OCI-LY7 (cell line): ENCODE data around the gene COL2A1. TPM values are rescaled to one million over a fixed set of nuclear protein-coding genes. Genes with fewer than 3 reads are reported as not detected.

Experiments used
- BruUV-seq: library from RNA; stranded (reverse); fragments of 400-500 nt; replicated peaks from 2 replicates; lab custom pipeline; 2021; lab: Mats Ljungman, UMichigan
- CTCF ChIA-PET: fragments of 300-600 bp; sonication (Branson Sonifier 250); formaldehyde crosslinking; loops from one replicate; lab custom pipeline; 2022; ENCODE audit warnings: antibody characterized with exemption; ENCODE audit not compliant: unreplicated experiment; lab: Charles Lee
- POLR2A ChIA-PET: fragments of 300-600 bp; sonication (Branson Sonifier 250); formaldehyde crosslinking; loops from one replicate; lab custom pipeline; 2022; ENCODE audit warnings: antibody characterized with exemption; lab: Charles Lee
- DNase-seq: peaks from one replicate; pipeline ENCODE4 v3.0.0-alpha.2; 2015; ENCODE audit warnings: low spot score
- H2AFZ ChIP-seq: fragments of 200-600 bp; sonication (generic), shearing (Covaris generic); 2 replicates; pipeline ENCODE4 v1.6.1; 2014; ENCODE audit warnings: mild to moderate bottlenecking, antibody characterized with exemption, low read length, moderate library complexity
- H3K27ac ChIP-seq: fragments of 200-600 bp; sonication (generic); 2 replicates; pipeline ENCODE4 v1.5.1; 2014; ENCODE audit warnings: mixed run types, low read depth, mild to moderate bottlenecking, moderate library complexity, low read length, inconsistent platforms; ENCODE audit not compliant: poor library complexity, severe bottlenecking
- H3K36me3 ChIP-seq: fragments of 200-600 bp; sonication (generic); 2 replicates; pipeline ENCODE4 v1.6.1; 2014; ENCODE audit warnings: mild to moderate bottlenecking, antibody characterized with exemption, low read length, moderate library complexity, mixed read lengths; ENCODE audit not compliant: insufficient read depth
- H3K4me1 ChIP-seq: fragments of 200-600 bp; sonication (generic); 2 replicates; pipeline ENCODE4 v1.5.1; 2014; ENCODE audit warnings: mild to moderate bottlenecking, low read length; ENCODE audit not compliant: insufficient read depth, poor library complexity, severe bottlenecking
- H3K4me2 ChIP-seq: fragments of 200-600 bp; sonication (generic); 2 replicates; pipeline ENCODE4 v1.6.1; 2014; ENCODE audit warnings: mild to moderate bottlenecking, low read length
- H3K4me3 ChIP-seq: fragments of 200-600 bp; sonication (generic); 2 replicates; pipeline ENCODE4 v1.5.1; 2014; ENCODE audit warnings: mild to moderate bottlenecking, low read depth, low read length; ENCODE audit not compliant: poor library complexity, severe bottlenecking
- H3K79me2 ChIP-seq: fragments of 200-600 bp; sonication (generic); 2 replicates; pipeline ENCODE4 v1.6.1; 2016; ENCODE audit warnings: low read depth, mild to moderate bottlenecking, low read length, moderate library complexity, mixed read lengths; ENCODE audit not compliant: insufficient read depth
- H3K9me2 ChIP-seq: fragments of 200-600 bp; sonication (generic); 2 replicates; pipeline ENCODE4 v1.6.1; 2016; ENCODE audit warnings: mild to moderate bottlenecking, low read length, mixed read lengths; ENCODE audit not compliant: insufficient read depth
- H3K9me3 ChIP-seq: fragments of 200-600 bp; sonication (generic); 2 replicates; pipeline ENCODE4 v1.6.1; 2014; ENCODE audit warnings: mild to moderate bottlenecking, mixed run types, low read length, mixed read lengths
- H4K20me1 ChIP-seq: fragments of 200-600 bp; sonication (generic); 2 replicates; pipeline ENCODE4 v1.6.1; 2014; ENCODE audit warnings: mild to moderate bottlenecking, antibody characterized with exemption, low read length, moderate library complexity, mixed read lengths; ENCODE audit not compliant: insufficient read depth
- CTCF ChIP-seq: fragments of 200-600 bp; sonication (generic); conservative IDR thresholded peaks from 2 replicates; pipeline ENCODE4 v1.5.1; 2014; ENCODE audit warnings: mild to moderate bottlenecking, antibody characterized with exemption, low read length, moderate library complexity, mixed read lengths
- EZH2phosphoT487 ChIP-seq: fragments of 200-600 bp; sonication (generic); IDR thresholded peaks from 2 replicates; pipeline ENCODE4 v1.6.1; 2018; ENCODE audit warnings: low read depth, borderline replicate concordance, mild to moderate bottlenecking, mixed run types, antibody characterized with exemption, low read length, moderate library complexity, mixed read lengths
- intact Hi-C: fragments of 100-400 bp; cut with micrococcal nuclease; formaldehyde crosslinking; loops from one replicate; pipeline ENCODE4 v1.10.0; 2022; ENCODE audit not compliant: unreplicated experiment
- total RNA-seq, 2 experiments: library from RNA; depleted of rRNA in 1 of 2; stranded (reverse); fragments of >200 nt in 1 of 2; shearing (Covaris generic) in 1 of 2; gene quantifications; 2 replicates each; pipeline ENCODE4 v1.2.3, GENCODE V29; 2014 to 2022

Gene COL2A1
- total RNA-seq, 2 experiments from 2014 or later = 0.08 TPM; not detected in 1

GRCh38 chr12:48022676-48023385, 18.6 kb upstream of the COL2A1 start:
- no peak overlapping the region for H2AFZ ChIP-seq
- POLR2A ChIA-PET = interaction anchor here (1.1 kb wide), 1 partner anchor 23 kb away, joined by 3 read pairs; no protein-coding TSS in a partner anchor
- no peak overlapping the region for H3K4me2 ChIP-seq
- H3K4me1 ChIP-seq = no peaks in the 10 kb centered on the region
- CTCF ChIA-PET = no interaction called here
- no peaks in the 10 kb centered on the region for H3K79me2 ChIP-seq
- no peak for DNase-seq
- TF ChIP-seq CTCF (no peak), EZH2phosphoT487 (no peak)
- H4K20me1 ChIP-seq = no peaks in the 10 kb centered on the region
- H3K9me3 ChIP-seq = no peaks in the 10 kb centered on the region
- no peak overlapping the region for H3K27ac ChIP-seq
- H3K36me3 ChIP-seq = no peaks in the 10 kb centered on the region
- intact Hi-C loops = no loop called here
- H3K9me2 ChIP-seq = no peaks in the 10 kb centered on the region
- H3K4me3 ChIP-seq = no peak overlapping the region
- no TSS peak for BruUV-seq

GRCh38 chr12:48022180-48022521, 17.9 kb upstream of the COL2A1 start:
- no peaks in the 10 kb centered on the region for H3K4me1 ChIP-seq
- intact Hi-C loops = no loop called here
- no peak overlapping the region for H3K4me2 ChIP-seq
- H3K9me2 ChIP-seq = no peaks in the 10 kb centered on the region
- H3K27ac ChIP-seq = no peak overlapping the region
- no peak overlapping the region for H2AFZ ChIP-seq
- H3K9me3 ChIP-seq = no peaks in the 10 kb centered on the region
- H3K79me2 ChIP-seq = no peaks in the 10 kb centered on the region
- no peak for TF ChIP-seq EZH2phosphoT487
- TF ChIP-seq CTCF = no peak
- DNase-seq = no peak
- POLR2A ChIA-PET = no interaction called here
- BruUV-seq = no TSS peak
- H4K20me1 ChIP-seq = no peaks in the 10 kb centered on the region
- no peaks in the 10 kb centered on the region for H3K36me3 ChIP-seq
- H3K4me3 ChIP-seq = no peak overlapping the region
- CTCF ChIA-PET = no interaction called here

GRCh38 chr12:48021485-48022179, 17.4 kb upstream of the COL2A1 start:
- DNase-seq = no peak
- no peaks in the 10 kb centered on the region for H3K79me2 ChIP-seq
- ChIA-PET CTCF (no interaction called here), POLR2A (interaction anchor here (0.7 kb wide), 2 partner anchors 9 to 189 kb away, joined by 4 to 8 read pairs; no protein-coding TSS in a partner anchor)
- H3K27ac ChIP-seq = no peak overlapping the region
- no peak overlapping the region for H3K4me2 ChIP-seq
- BruUV-seq = no TSS peak
- no peaks in the 10 kb centered on the region for H4K20me1 ChIP-seq
- intact Hi-C loops = no loop called here
- H3K9me2 ChIP-seq = no peaks in the 10 kb centered on the region
- no peak for TF ChIP-seq EZH2phosphoT487
- no peak for TF ChIP-seq CTCF
- no peaks in the 10 kb centered on the region for H3K4me1 ChIP-seq
- no peak overlapping the region for H3K4me3 ChIP-seq
- H2AFZ ChIP-seq = no peak overlapping the region
- no peaks in the 10 kb centered on the region for H3K9me3 ChIP-seq
- no peaks in the 10 kb centered on the region for H3K36me3 ChIP-seq
